HG02885 (cell line): ENCODE data around the gene PLA2G3.

Source experiments
- ATAC-seq: cut with Tn5 transposase; IDR thresholded peaks from one replicate; pipeline ENCODE4 v1.9.1; 2021; ENCODE audit warnings: mild to moderate bottlenecking; ENCODE audit not compliant: unreplicated experiment, poor library complexity

Gene PLA2G3

DNA sequence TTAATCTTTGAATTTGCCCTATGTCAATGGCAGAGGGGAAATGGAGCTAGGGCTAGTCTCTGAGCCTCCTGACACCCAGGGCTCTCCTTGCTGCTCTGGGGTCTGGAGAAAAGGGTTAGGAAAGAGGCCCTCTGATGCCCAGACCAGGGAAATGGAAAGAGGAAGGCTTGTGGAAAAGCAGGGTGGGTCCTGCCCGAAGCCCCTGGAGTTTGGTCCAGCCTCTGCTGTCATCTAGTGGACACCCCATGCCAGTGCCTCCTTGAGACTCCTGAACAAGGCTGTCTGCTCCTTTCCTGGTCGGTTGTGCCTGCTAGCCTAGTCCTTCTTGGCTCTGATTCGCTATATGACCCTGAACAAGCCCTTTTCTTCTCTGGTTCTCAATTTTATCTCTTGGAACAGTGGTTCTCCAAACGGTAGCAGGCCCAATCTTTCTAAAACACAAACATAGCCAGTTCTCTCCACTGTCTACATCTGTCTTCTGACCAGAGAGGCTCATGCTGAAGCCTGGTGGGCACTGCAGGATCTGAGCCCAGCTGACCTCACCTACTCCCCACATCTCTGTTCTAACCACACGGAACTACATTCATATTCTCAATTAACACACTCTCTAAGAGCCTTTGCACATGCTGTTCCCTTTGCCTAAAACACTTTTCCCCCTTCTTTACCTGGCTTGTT is 8.8 kb upstream of the PLA2G3 start:
- no peak for ATAC-seq

DNA sequence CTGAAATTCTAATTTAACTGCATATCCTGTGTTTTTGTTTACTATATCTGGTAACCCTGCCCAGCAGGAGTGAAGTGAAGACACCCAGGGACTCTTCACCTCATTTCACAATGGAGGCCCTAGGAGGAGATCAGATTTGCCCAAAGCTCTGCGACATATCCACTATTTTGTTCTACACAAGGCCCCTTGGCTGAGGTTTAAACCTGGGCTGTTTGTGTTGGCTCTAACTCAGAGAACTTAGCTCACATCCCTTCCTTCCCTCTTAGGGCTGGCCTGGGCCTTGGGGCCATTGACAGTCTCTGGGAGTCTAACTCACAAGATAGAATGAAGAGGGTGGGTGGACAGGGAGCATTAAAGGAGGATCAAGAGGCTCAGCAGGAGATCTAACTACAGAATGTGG is 8.2 kb upstream of the PLA2G3 start:
- no peak for ATAC-seq

DNA sequence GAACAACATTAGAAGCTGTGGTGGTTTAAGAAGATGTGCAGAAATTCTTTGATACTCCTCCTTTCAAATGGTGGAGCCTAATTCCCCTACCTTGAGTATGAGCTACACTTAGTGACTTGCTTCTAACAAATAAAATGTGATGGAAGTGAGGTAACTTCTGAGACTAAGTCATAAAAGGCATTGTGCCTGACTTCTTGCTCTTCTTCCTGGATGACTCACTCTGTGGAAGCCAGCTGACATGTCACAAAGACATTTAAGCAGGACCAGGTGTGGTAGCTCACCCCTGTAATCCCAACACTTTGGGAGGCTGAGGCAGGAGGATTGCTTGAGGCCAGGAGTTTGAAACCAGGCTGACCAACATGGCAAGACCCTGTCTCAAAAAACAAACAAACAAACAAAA is 3.9 kb upstream of the PLA2G3 start:
- no peak for ATAC-seq

DNA sequence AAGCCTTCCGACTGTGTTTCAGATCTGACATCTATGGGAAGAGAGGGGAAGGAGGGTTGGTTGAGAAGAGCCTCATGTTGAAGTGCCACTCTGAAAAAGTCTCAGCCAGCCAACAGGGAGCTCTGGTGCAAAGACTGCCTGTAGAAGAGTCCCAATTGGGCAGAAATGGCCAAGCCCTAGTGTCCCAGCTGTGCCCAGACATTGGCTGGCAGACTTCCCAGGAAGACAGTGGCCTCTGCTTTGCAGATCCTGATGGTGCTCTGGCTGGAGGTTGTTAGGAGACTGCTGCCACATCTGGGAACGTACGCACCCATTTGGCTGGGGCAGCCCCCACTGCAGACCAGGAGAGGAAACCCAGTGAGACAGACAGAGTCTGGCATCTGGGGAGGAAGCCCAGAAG is 3.2 kb upstream of the PLA2G3 start:
- ATAC-seq = no peak

DNA sequence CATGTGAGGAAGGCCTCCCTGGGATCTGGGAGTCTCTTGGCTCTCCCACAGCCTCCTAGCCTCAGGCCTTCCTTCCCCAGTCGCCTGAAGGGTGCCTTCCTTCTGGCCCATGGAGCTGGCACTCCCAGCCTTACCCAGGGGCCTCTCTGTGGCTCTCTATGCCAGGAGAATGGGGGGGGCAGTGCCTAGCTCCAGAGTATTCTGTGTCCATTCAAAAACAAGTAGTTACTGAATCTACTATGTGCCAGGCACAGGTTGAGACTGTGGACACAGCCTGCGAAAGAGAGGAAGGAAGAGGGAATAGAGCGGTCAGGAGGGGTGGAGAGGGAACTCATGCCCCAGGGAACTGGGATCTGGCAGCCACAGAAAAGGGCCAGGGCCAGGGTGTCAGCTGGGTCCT is 2.7 kb upstream of the PLA2G3 start:
- ATAC-seq = no peak

DNA sequence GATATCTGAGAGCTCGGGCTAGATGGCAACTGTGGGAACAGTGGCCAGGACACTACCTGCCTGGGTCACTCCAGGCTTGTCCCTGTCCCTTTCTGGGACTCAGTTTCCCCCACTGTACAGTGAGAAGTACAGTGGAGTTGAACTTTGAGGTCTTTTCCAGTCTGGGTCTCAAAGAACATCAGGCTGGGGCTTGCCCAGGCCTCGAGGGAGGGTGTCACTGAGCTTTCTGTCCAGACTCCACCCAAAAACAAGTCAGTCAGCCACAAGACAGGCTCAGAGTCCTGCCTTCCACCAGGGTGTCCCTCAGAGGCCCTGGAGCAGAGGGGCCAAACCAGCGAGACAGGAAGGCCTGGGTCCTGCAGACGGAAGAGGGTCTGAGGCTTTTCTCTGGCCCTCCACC is 2.0 kb upstream of the PLA2G3 start:
- no peak for ATAC-seq

DNA sequence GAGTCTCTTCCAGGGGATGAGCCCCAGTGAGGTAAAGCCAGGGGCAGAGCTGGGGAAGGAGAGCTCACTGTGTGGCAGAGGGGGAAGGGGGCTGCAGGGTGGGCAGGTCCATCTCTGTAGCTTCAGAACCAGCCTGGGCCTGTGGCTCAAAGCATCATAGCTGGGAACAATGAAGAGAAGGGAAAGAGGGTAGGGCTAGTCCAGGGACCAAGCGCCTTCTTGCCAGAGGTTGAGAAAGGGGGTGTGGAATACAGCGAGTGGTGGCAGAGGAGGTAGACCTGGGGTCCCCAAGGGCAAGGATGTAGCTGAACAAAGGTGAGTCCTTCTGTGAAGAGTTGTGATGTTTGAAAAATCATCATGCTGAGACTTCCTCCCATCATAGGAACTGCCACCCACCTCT is 1.2 kb upstream of the PLA2G3 start:
- no peak for ATAC-seq

DNA sequence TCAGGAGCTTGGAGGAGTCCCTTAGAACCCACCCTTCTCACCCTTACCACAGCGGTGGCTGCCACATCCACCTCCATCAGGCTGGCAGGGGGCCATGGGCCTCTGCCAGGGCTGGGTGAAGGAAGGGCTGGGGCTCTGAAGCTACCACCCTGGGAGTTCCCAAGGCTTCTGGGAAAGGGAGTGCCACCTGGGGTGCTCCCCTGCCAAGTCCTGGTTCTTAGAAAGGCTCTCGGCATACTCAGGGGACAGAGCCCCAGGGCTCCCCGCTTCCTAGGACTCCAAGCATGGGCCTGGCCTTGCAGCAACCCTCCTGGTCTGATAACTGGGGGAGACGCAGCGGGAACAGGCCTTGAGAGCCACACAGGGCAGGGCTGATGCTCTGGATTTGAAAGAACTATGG is 438 bp upstream of the PLA2G3 start:
- ATAC-seq = no peak

DNA sequence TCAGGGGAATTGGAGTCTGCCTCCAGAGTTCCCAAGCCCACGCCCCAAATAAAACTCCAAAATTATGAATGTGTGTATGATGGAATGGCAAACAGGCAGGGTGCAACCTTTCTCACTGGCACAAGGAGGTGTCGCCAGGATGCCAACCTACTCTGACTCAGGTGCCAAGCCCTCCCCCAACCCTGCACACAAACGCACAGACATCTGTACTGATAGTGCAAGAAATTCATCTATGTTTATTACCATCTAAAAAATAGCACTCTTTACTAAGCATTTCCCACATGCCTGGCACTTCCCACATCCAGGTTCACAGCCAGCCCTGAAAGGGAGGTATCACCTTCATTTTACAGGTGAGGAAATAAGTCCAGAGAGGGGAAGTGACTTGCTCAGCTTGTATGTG is 1.2 kb downstream of the PLA2G3 start:
- ATAC-seq = no peak

DNA sequence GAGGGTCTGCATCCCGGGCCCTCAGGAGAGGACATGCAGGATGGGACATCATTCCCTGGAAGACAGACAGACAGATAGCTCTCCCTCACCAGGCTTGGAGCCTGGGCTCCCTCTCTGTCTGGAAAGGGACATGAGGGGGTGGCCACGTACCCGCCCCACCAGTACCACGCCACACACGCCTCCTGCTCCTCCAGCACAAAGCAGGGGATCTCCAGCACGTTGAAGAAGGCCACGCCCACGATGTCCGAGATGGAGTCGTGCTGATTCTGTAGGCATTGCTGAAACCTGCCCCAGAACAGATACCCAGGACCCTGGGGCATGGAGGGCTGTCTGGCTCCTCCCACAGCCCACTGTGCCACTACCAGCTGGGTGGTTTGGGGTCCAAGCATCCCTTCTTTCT is 2.2 kb downstream of the PLA2G3 start:
- ATAC-seq = no peak

DNA sequence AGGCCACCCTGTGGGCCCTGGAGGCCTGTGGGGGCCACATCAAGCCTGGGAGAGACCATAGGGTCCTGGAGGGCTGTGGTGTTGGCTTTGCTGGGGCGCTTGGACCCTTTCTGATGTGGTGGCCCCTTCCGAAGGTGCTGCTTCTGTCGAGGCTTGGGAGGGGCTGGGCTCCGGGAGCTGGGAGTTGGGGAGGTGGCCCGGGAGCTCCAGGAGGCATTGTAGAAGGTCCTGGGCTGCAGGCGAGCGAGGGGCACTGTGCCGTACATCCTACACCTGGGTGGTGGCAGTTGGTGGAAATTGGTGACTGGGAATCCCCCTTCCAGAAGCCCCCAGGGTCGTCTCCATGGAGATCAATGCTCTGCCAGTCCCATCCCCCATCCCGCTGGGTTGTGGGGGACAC is 2.6 kb downstream of the PLA2G3 start:
- no peak for ATAC-seq

DNA sequence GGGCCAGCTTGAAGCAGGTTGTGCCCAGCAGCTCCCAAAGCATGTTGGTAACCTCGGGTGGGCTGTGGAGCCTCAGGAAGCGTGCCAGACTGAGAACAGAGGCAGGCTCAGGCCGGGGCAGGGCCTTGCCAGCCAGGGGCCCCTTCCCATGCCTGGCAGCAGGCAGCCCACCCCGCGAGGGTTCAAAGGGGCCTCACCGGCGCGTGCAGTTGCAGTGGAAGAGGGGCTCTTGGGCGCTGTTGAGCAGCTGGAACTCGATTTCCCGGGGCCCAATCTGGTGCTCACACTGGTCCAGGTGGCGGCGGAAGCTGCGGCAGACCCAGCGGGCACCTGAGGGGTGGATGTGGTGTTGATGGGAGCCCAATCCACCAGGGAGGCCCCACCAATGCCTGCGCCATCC is 3.6 kb downstream of the PLA2G3 start:
- ATAC-seq = no peak

DNA sequence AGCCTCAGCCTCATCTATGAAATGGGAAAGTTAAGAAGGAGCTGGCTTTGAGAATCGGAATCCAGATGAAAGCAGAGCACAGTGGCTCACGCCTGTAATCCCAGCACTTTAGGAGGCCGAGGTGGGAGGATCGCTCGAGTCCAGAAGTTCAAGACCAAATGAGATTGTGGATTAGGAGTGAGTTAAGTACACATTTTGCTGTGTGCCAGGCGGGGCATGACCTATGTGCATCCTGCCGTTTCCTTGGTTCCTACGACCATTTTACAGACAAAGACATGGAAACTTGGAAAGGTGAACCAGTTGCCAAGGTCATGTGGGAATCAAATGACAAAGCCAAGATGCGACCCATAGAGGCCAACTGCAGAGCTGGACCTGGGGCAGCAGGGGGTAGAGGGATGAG is 4.2 kb downstream of the PLA2G3 start:
- no peak for ATAC-seq

DNA sequence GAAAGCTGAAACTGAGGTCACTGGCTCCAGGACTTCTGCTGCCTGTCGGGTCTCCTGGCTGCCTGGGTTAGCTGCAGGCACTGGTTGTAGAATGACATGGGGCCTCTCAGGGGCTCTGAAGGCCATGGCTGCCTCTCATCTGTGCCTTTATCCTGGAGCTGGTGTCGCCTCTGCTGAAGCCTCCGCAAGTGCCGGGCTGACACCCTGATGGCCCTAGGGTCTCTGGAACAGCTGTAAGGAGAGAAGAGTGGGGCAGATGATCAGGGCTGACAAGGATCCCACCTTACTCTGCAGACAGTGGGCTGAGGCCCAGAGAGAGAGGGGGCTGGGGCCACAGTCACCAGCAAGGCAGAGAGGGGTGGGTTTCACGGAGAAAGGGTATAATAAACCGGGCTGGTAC is 4.6 kb downstream of the PLA2G3 start:
- ATAC-seq = no peak

DNA sequence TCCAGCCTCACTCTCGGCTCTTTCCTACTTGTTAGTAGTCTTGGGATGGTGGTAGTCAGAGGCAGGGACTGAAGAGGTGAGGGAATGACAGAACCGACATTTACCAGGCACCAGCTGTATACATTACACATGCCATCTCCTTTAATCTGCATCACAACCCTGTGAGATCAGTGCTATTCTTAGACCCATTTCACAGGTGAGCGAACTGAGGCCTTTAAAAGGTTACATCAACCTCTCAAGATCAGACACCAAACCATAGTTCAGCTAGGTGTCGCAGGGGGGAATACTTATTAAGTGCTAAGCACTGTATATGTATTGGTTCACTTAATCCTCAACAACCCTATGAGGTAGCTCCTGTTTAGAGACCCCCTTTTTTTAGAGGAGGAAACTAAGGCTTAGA is 5.6 kb downstream of the PLA2G3 start:
- no peak for ATAC-seq

DNA sequence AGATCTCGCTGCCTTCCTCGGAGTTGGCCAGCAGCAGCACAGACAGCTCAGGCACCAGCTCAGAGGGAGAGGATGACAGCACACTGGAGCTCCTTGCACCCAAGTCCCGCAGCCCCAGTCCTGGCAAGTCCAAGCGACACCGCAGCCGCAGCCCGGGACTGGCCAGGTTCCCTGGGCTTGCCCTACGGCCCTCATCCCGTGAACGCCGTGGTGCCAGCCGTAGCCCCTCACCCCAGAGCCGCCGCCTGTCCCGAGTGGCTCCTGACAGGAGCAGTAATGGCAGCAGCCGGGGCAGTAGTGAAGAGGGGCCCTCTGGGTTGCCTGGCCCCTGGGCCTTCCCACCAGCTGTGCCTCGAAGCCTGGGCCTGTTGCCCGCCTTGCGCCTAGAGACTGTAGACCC is 6.4 kb downstream of the PLA2G3 start:
- ATAC-seq = no peak

DNA sequence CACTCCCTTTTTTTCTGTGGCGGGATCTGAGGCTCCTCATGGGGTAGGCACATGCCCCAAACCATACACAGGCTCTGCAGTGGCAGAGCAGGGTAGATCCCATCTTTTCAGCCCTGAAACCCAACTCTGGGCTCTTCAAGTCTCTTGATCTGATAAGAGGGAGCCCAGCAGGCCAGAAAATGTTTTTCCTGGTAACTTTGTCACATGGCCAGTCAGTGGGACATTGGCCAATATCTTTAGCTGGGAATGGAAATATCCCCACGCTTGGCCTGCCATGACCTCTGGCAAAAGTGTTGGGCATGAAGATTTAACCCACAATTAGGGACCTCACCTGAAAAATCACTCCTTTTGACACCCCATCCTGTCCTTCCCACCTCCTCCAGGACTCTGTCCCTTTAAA is 9.4 kb downstream of the PLA2G3 start:
- ATAC-seq = no peak

DNA sequence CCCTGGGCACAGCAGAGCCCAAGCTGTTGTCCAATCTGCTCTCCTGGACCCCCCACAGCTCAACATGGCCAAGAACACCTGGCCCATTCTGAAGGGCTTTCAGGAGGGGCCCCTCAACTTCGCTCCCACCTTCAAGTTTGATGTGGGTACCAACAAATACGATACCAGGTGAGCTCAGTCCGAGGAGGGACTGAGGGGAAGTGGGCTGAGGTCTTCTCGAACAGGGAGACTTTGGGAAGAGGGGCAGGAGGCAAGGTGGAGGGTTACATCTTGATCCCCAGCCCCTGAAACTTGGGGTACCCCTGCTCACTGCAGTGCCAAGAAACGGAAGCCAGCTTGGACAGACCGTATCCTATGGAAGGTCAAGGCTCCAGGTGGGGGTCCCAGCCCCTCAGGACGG is 12.2 kb downstream of the PLA2G3 start:
- ATAC-seq = no peak

DNA sequence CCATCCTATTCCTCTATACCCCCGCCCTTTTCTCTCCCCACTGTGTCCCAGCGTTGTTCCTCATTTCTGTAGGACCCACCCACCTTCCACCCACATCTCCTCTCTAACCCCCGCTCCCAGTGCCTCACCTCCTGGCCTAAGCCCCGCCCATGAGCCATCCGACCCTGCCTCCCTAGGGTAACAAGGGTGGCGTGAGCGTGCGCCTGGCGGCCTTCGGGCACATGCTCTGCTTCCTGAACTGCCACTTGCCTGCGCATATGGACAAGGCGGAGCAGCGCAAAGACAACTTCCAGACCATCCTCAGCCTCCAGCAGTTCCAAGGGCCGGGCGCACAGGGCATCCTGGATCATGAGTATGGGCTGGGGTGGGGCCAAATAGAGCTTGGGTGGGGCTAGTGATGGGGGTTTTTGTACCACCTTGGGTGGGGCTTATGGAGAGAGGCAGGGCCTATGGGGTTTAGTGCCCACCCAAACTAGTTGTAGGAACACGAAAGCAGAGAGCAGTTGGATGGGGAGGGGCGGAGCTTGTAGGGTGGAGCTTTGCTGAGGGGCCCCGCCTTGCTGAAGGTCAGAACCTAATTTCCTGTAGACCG is 13.0 kb downstream of the PLA2G3 start:
- no peak for ATAC-seq

DNA sequence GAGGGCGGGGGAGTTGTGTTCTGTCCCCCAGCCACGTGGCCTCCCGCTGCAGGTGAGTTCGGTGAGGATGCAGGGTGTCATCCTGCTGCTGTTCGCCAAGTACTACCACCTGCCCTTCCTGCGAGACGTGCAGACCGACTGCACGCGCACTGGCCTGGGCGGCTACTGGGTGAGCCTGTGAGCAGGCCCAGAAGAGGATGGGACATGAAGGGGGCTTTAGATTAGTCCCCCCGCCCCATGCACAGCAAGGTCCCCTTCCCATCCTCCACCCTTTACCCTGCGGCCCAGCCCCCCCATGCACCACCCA is 13.5 kb downstream of the PLA2G3 start:
- ATAC-seq = no peak

DNA sequence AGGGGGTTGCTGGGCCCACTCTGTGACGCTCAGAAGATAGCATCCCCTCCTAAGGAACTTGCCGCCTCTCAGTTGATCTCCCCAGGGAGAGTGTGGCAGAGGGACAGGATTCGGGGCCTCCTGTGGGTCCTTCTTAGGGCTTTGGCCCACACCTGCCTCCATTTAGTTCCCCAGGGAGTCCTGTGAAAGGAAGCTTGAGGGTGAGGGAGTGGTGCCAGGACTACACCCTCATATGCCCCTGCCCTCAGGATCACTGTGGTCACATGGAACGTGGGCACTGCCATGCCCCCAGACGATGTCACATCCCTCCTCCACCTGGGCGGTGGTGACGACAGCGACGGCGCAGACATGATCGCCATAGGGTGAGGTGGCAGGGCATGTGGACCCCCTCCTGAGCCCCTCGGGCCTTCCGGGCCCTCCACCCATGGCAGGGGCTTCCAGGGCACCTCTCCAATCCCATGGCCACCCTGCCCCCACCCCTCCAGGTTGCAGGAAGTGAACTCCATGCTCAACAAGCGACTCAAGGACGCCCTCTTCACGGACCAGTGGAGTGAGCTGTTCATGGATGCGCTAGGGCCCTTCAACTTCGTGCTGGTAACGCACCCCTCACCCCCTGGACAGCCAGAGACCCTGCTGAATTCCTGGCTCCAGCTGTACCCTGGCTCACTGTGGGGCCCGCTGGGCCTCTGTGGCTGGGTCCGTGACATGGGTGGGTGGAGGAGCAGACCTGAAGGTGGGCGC is 14.0 kb downstream of the PLA2G3 start:
- ATAC-seq = no peak

DNA sequence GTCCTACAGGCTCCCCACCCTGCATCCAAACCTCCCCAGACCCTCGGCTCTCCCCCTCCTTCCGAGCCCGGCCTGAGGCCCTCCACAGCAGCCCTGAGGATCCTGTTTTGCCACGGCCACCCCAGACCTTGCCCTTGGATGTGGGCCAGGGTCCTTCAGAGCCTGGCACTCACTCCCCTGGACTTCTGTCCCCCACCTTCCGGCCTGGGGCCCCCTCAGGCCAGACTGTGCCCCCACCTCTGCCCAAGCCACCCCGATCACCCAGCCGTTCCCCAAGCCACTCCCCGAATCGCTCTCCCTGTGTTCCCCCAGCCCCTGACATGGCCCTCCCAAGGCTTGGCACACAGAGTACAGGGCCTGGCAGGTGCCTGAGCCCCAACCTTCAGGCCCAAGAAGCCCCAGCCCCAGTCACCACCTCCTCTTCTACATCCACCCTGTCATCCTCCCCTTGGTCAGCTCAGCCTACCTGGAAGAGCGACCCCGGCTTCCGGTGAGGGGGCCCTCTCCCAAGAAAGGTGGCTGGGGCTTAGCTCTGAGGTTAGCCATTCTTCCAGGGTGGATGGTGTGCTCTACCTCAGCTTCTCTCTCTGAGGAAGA is 14.7 kb downstream of the PLA2G3 start:
- no peak for ATAC-seq
